HepG2 (cell line): ENCODE data around the gene PSMD6. TPM values are rescaled to one million over a fixed set of nuclear protein-coding genes. Genes with fewer than 3 reads are reported as not detected.

Experiments
- ATAC-seq: fragments of 200-7000 bp; cut with Tn5 transposase; 3 replicates; pipeline ENCODE4 v1.9.1; 2020; ENCODE audit warnings: mild to moderate bottlenecking, moderate library complexity
- BruUV-seq: library from RNA; stranded (reverse); fragments of 400-500 nt; replicated peaks from 2 replicates; lab custom pipeline; 2021; lab: Mats Ljungman, UMichigan
- CTCF ChIA-PET: fragments of 300-600 bp; formaldehyde crosslinking; extraction: SDS; loops from one replicate; lab custom pipeline; 2021; ENCODE audit warnings: low total read pairs, inconsistent platforms, low intra/inter-chr PET ratio; lab: Yijun Ruan, JAX
- POLR2A ChIA-PET: fragments of 350-600 bp; sonication (Branson Sonifier 250); formaldehyde crosslinking; loops from one replicate; lab custom pipeline; 2020; ENCODE audit warnings: antibody characterized with exemption, inconsistent platforms; lab: Yijun Ruan, JAX
- DNase-seq: peaks from one replicate; pipeline ENCODE4 v3.0.0-alpha.2; 2015; ENCODE audit warnings: low spot score
- FAIRE-seq: peaks from 3 replicates; lab custom pipeline; 2011; peaks lifted over from hg19 to GRCh38; lab: Jason Lieb, UNC
- H2AFZ ChIP-seq: one replicate; pipeline ENCODE4 v1.6.1; 2011; ENCODE audit warnings: low read length, inconsistent platforms
- H3K27ac ChIP-seq: fragments of 300-600 bp; 3 replicates; pipeline ENCODE4 v1.8.0; 2011; ENCODE audit warnings: mixed run types, mild to moderate bottlenecking, mixed read lengths, low read length, inconsistent platforms; ENCODE audit not compliant: insufficient read depth; ENCODE audit errors: extremely low read length
- H3K27me3 ChIP-seq, 2 experiments: fragments of 200-600 bp in 1 of 2; 2 replicates in 1 of 2; 3 replicates in 1 of 2; pipeline versions ENCODE4 v1.6.0 to v1.8.0; 2011; ENCODE audit warnings: low read length in 2 of 2, mild to moderate bottlenecking in 2 of 2, moderate library complexity in 2 of 2, inconsistent platforms in 1 of 2; ENCODE audit not compliant: insufficient read depth in 2 of 2, control insufficient read depth in 1 of 2
- H3K36me3 ChIP-seq, 2 experiments: fragments of 200-600 bp in 1 of 2; replicated peaks in 1 of 2; 2 replicates in 1 of 2; 3 replicates in 1 of 2; pipeline versions ENCODE4 v1.5.1 to v1.8.0; 2011; ENCODE audit warnings: low read length in 2 of 2, inconsistent platforms in 1 of 2; ENCODE audit not compliant: insufficient read depth in 2 of 2, control insufficient read depth in 1 of 2
- H3K4me1 ChIP-seq: 2 replicates; pipeline ENCODE4 v1.5.1; 2012; ENCODE audit warnings: low read length, inconsistent platforms; ENCODE audit not compliant: insufficient read depth
- H3K4me2 ChIP-seq: 2 replicates; pipeline ENCODE4 v1.6.0; 2011; ENCODE audit warnings: low read depth, low read length, inconsistent platforms
- H3K4me3 ChIP-seq, 3 experiments: fragments of 200-600 bp in 1 of 3; sonication (generic), shearing (Covaris generic) in 1 of 3; replicated peaks in 1 of 3; 2 replicates each; pipeline ENCODE4 v1.5.1; 2011 to 2016; ENCODE audit warnings: low read length in 3 of 3, inconsistent platforms in 2 of 3, low read depth in 2 of 3, mild to moderate bottlenecking in 2 of 3, control low read depth in 1 of 3, mixed read lengths in 1 of 3; ENCODE audit not compliant: insufficient read depth in 1 of 3
- H3K79me2 ChIP-seq: one replicate; pipeline ENCODE4 v1.6.1; 2011; ENCODE audit warnings: low read length, inconsistent platforms; ENCODE audit not compliant: insufficient read depth
- H3K9ac ChIP-seq: 2 replicates; pipeline ENCODE4 v1.6.0; 2011; ENCODE audit warnings: mild to moderate bottlenecking, low read depth, low read length, inconsistent platforms; ENCODE audit not compliant: insufficient read depth
- H3K9me3 ChIP-seq: 2 replicates; pipeline ENCODE4 v1.5.1; 2012; ENCODE audit warnings: mild to moderate bottlenecking, low read length
- H4K20me1 ChIP-seq: 2 replicates; pipeline ENCODE4 v1.6.0; 2011; ENCODE audit warnings: inconsistent platforms, mild to moderate bottlenecking, low read length, moderate library complexity; ENCODE audit not compliant: insufficient read depth
- ETV5 ChIP-seq: IDR thresholded peaks from 2 replicates; pipeline ENCODE4 v1.6.1; 2018; ENCODE audit warnings: missing biosample characterization, missing genetic modification reagents, inconsistent platforms, borderline replicate concordance
- TCF12 ChIP-seq, 2 experiments: fragments of 450-650 bp in 1 of 2; sonication (generic) in 1 of 2; formaldehyde crosslinking in 1 of 2; IDR thresholded peaks; 2 replicates each; pipeline versions ENCODE4 v1.6.1 to v1.8.0; 2017 to 2022; ENCODE audit warnings: antibody characterized with exemption in 1 of 2, mild to moderate bottlenecking in 1 of 2, missing genetic modification reagents in 1 of 2, moderate library complexity in 1 of 2
- YEATS4 ChIP-seq: sonication (generic); formaldehyde crosslinking; IDR thresholded peaks from 2 replicates; pipeline ENCODE4 v1.4.0; 2020; ENCODE audit warnings: missing genetic modification reagents, borderline replicate concordance
- WGBS: methylation state at CpG from one replicate; pipeline ENCODE4 v1.1.6; 2017; ENCODE audit warnings: low lambda C conversion rate; 5-methylcytosine and 5-hydroxymethylcytosine counted together
- in situ Hi-C: cut with HindIII; loops from 2 replicates; pipeline ENCODE4 v1.10.0; 2017; ENCODE audit warnings: low pct_unique_long_range_greater_than_20kb; ENCODE audit not compliant: extremely low pct_ligation_motif_present
- intact Hi-C: fragments of 100-400 bp; cut with micrococcal nuclease; formaldehyde crosslinking; loops from one replicate; pipeline ENCODE4 v1.10.0; 2022; ENCODE audit not compliant: unreplicated experiment
- polyA plus RNA-seq, 8 experiments: library from polyadenylated mRNA; depleted of rRNA in 3 of 8; stranded (reverse) in 7 of 8; unstranded in 1 of 8; fragments of >200 nt; fragmentation: Illumina TruSeq in 4 of 8; extraction: Trizol in 4 of 8; gene quantifications; 2 replicates each; pipeline versions ENCODE4 v1.2.1 to v1.2.3, GENCODE V29; 2011 to 2016; ENCODE audit warnings: low read depth in 4 of 8, missing spikeins in 1 of 8, mixed read lengths in 1 of 8; ENCODE audit not compliant: insufficient read depth in 1 of 8
- total RNA-seq, 5 experiments: library from RNA; depleted of rRNA; stranded (reverse); fragments of >200 nt; fragmentation: Illumina TruSeq; extraction: Trizol; gene quantifications; 2 replicates each; pipeline ENCODE4 v1.2.3, GENCODE V29; 2016; ENCODE audit warnings: low read depth in 1 of 5
- TF ChIP-seq, protein P1 (sequence below): sonication (generic); formaldehyde crosslinking; IDR thresholded peaks from 2 replicates; pipeline ENCODE4 v1.4.0; 2020; ENCODE audit warnings: missing genetic modification reagents
- TF ChIP-seq, protein P2 (sequence below): sonication (generic); formaldehyde crosslinking; conservative IDR thresholded peaks from 2 replicates; pipeline ENCODE4 v1.4.0; 2020; ENCODE audit warnings: missing genetic modification reagents
- TF ChIP-seq, protein P3 (sequence below): sonication (generic); formaldehyde crosslinking; conservative IDR thresholded peaks from 2 replicates; pipeline ENCODE4 v1.8.0; 2022; ENCODE audit warnings: low read depth, missing genetic modification reagents

PSMD6 gene
- total and polyA plus RNA-seq, 2 of the 13 experiments (the other 11 are each of a cell fraction or from before 2014, with no cell fraction given): 36.8 to 117 TPM

DNA sequence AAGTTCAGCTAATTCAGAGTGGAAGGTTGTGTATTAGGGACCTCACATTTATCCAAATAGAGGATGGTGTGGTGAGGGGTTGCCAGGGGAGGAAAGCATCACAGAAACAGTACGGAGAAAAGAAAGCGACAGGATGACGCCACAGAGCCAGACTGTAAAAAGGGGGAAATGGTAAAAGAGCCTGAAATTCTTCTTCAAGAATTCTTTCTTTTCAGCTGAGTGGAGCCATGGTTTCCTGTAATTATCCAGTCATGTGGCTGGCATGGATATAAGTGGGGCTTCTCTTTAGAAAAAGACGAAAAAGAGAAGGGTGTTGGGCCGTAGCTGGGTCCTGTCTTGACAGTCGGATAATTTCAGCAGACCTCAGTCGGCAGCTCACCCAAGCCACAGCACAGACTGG lies 24.5 kb upstream of the PSMD6 start:
- Histone ChIP-seq H3K79me2 (no peaks in the 10 kb centered on the region), H3K4me2 (no peak overlapping the region), H3K4me3 (no peak overlapping the region), H3K9ac (no peak overlapping the region), H3K27me3 (0 out of 5 replicates have a peak, but pooled peaks cover 0 to 4% of the 10 kb centered on the region in 2 experiments), H3K36me3 (no peaks in the 10 kb centered on the region), H3K9me3 (no peaks in the 10 kb centered on the region), H4K20me1 (no peaks in the 10 kb centered on the region), H3K27ac (no peak overlapping the region), H3K4me1 (no peaks in the 10 kb centered on the region), H2AFZ (no peak overlapping the region)
- TF ChIP-seq, protein P1, sequence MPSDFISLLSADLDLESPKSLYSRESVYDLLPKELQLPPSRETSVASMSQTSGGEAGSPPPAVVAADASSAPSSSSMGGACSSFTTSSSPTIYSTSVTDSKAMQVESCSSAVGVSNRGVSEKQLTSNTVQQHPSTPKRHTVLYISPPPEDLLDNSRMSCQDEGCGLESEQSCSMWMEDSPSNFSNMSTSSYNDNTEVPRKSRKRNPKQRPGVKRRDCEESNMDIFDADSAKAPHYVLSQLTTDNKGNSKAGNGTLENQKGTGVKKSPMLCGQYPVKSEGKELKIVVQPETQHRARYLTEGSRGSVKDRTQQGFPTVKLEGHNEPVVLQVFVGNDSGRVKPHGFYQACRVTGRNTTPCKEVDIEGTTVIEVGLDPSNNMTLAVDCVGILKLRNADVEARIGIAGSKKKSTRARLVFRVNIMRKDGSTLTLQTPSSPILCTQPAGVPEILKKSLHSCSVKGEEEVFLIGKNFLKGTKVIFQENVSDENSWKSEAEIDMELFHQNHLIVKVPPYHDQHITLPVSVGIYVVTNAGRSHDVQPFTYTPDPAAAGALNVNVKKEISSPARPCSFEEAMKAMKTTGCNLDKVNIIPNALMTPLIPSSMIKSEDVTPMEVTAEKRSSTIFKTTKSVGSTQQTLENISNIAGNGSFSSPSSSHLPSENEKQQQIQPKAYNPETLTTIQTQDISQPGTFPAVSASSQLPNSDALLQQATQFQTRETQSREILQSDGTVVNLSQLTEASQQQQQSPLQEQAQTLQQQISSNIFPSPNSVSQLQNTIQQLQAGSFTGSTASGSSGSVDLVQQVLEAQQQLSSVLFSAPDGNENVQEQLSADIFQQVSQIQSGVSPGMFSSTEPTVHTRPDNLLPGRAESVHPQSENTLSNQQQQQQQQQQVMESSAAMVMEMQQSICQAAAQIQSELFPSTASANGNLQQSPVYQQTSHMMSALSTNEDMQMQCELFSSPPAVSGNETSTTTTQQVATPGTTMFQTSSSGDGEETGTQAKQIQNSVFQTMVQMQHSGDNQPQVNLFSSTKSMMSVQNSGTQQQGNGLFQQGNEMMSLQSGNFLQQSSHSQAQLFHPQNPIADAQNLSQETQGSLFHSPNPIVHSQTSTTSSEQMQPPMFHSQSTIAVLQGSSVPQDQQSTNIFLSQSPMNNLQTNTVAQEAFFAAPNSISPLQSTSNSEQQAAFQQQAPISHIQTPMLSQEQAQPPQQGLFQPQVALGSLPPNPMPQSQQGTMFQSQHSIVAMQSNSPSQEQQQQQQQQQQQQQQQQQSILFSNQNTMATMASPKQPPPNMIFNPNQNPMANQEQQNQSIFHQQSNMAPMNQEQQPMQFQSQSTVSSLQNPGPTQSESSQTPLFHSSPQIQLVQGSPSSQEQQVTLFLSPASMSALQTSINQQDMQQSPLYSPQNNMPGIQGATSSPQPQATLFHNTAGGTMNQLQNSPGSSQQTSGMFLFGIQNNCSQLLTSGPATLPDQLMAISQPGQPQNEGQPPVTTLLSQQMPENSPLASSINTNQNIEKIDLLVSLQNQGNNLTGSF (CRISPR knock-in tag): no peak
- TF ChIP-seq YEATS4 (no peak), ETV5 (CRISPR knock-in tag) (no peak), TCF12 (IDR thresholded peaks at IDR 0.05) (no peak), TCF12 (CRISPR knock-in tag; IDR thresholded peaks at IDR 0.05) (no peak)
- TF ChIP-seq, protein P2, sequence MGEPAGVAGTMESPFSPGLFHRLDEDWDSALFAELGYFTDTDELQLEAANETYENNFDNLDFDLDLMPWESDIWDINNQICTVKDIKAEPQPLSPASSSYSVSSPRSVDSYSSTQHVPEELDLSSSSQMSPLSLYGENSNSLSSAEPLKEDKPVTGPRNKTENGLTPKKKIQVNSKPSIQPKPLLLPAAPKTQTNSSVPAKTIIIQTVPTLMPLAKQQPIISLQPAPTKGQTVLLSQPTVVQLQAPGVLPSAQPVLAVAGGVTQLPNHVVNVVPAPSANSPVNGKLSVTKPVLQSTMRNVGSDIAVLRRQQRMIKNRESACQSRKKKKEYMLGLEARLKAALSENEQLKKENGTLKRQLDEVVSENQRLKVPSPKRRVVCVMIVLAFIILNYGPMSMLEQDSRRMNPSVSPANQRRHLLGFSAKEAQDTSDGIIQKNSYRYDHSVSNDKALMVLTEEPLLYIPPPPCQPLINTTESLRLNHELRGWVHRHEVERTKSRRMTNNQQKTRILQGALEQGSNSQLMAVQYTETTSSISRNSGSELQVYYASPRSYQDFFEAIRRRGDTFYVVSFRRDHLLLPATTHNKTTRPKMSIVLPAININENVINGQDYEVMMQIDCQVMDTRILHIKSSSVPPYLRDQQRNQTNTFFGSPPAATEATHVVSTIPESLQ (CRISPR knock-in tag): no peak
- TF ChIP-seq, protein P3, sequence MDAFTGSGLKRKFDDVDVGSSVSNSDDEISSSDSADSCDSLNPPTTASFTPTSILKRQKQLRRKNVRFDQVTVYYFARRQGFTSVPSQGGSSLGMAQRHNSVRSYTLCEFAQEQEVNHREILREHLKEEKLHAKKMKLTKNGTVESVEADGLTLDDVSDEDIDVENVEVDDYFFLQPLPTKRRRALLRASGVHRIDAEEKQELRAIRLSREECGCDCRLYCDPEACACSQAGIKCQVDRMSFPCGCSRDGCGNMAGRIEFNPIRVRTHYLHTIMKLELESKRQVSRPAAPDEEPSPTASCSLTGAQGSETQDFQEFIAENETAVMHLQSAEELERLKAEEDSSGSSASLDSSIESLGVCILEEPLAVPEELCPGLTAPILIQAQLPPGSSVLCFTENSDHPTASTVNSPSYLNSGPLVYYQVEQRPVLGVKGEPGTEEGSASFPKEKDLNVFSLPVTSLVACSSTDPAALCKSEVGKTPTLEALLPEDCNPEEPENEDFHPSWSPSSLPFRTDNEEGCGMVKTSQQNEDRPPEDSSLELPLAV (CRISPR knock-in tag): no peak
- in situ Hi-C loops (no loop called here), intact Hi-C loops (no loop called here)
- BruUV-seq: no TSS peak
- DNase-seq (no peak), ATAC-seq (no peak), FAIRE-seq (no peak)
- CTCF ChIA-PET: no interaction called here
- WGBS: 56% methylated on average over 7 of the region's 7 CpGs
- POLR2A ChIA-PET: no interaction called here
